Measurements from ENCODE around the gene PHLDA3.

GRCh38 chr1:201466492-201466891, 2.5 kb downstream of the PHLDA3 start:
- no peak for TF ChIP-seq CTCF (IDR thresholded peaks at IDR 0.05)
- TF ChIP-seq POLR2A (IDR thresholded peaks at IDR 0.05) = no peak
